H1 (cell line): ENCODE data around the gene PDE2A. TPM values are rescaled to one million over a fixed set of nuclear protein-coding genes. Genes with fewer than 3 reads are reported as not detected.

ENCODE experiments used
- KDM1A ChIP-seq: fragments of 200-600, 300-600 bp; sonication (generic); IDR thresholded peaks from 2 replicates; pipeline ENCODE4 v1.7.1; 2016; ENCODE audit warnings: mild to moderate bottlenecking, low read length, borderline replicate concordance
- NANOG ChIP-seq: IDR thresholded peaks from 2 replicates; pipeline ENCODE4 v1.6.1; 2011; ENCODE audit warnings: low read length, low read depth, mild to moderate bottlenecking, inconsistent platforms; ENCODE audit not compliant: insufficient read depth, poor library complexity, severe bottlenecking
- SAP30 ChIP-seq: fragments of 300-600 bp; sonication (generic); IDR thresholded peaks from 2 replicates; pipeline ENCODE4 v1.7.1; 2012; ENCODE audit warnings: low read length, moderate library complexity, mild to moderate bottlenecking, inconsistent platforms; ENCODE audit not compliant: insufficient read depth, insufficient replicate concordance
- SP1 ChIP-seq: IDR thresholded peaks from 2 replicates; pipeline ENCODE4 v1.6.1; 2011; ENCODE audit warnings: low read depth, low read length
- SP4 ChIP-seq: IDR thresholded peaks from 2 replicates; pipeline ENCODE4 v1.6.1; 2012; ENCODE audit warnings: low read length, inconsistent platforms
- polyA plus RNA-seq, 7 experiments: library from polyadenylated mRNA; depleted of rRNA in 3 of 7; stranded (reverse) in 5 of 7; unstranded in 2 of 7; fragments of >200 nt in 5 of 7; fragments of 200-250 nt in 2 of 7; gene quantifications; 1 replicate in 5 of 7; 2 replicates in 1 of 7; 4 replicates in 1 of 7; pipeline versions ENCODE4 v1.2.1 to v1.2.3, GENCODE V29; 2011 to 2013; ENCODE audit warnings: missing spikeins in 2 of 7, mixed read lengths in 2 of 7
- total RNA-seq: library from RNA; stranded (reverse); fragmentation: NEBNext Ultra II Directional; extraction: Animal tissue kit (Norgen Biotek cat#: 25700); gene quantifications from 2 replicates; pipeline ENCODE4 v1.2.1, GENCODE V29; 2021

The PDE2A gene
- total and polyA plus RNA-seq, 2 of the 8 experiments (the other 6 are each of a cell fraction or from before 2014, with no cell fraction given), result 3.4 to 7.1 TPM

DNA sequence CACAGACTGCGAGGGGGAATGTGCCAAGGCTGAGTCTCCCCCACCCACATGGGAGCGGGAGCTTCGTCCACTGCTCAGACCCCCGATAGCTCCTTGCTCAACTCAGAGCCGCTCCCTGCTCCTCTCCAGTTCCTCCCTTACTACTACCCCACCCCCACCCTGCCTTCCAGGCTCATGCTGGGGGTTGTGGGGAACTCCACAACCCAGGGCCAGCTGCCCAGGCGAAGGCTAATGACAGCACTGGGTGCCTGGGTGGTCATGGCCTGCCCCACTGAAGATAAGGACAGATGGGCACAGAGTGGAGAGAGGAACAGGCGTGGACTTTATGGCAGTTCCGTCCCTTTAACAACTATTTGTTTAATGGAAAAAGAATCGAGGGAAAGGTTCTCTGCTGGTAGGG, 73.7 kb downstream of the PDE2A start (continued):
- TF ChIP-seq NANOG (no peak), KDM1A (no peak), SAP30 (no peak), SP4 (no peak), SP1 (no peak)
